ENCODE results near the gene TNKS1BP1. TPM values are rescaled to one million over a fixed set of nuclear protein-coding genes. Genes with fewer than 3 reads are reported as not detected.
A peak's percentile ranks its signal among the peaks of the same experiment; 100 is the strongest.

Gene TNKS1BP1
- total and polyA plus RNA-seq, 9 of the 15 experiments (the other 6 are each of a cell fraction or from before 2014, with no cell fraction given) = 1.1 to 47.2 (median 10.9) TPM

GRCh38 chr11:57345555-57346211 lies 20.9 kb upstream of the TNKS1BP1 start (continued):
- TF ChIP-seq REST (IDR thresholded peaks at IDR 0.05; ENCODE audit: borderline replicate concordance) (peak; percentile 32; the same call in 1 of the 2 replicates), REST (CRISPR knock-in tag; IDR thresholded peaks at IDR 0.05; ENCODE audit: low read depth) (no peak), HDAC1 (IDR thresholded peaks at IDR 0.05) (0 out of 4 replicates have a peak, but pooled peaks of 1 of the 2 experiments have one; percentile 29), BACH1 (tag; IDR thresholded peaks at IDR 0.05) (no peak), PHF8 (IDR thresholded peaks at IDR 0.05; ENCODE audit: borderline replicate concordance, low read length) (no peak), THAP12 (CRISPR knock-in tag; IDR thresholded peaks at IDR 0.05) (no peak), MAX (CRISPR knock-in tag; IDR thresholded peaks at IDR 0.05) (peak; percentile 58), ZNF551 (CRISPR knock-in tag; IDR thresholded peaks at IDR 0.05) (no peak), SMARCE1 (IDR thresholded peaks at IDR 0.05) (no peak), ARID3A (IDR thresholded peaks at IDR 0.05; ENCODE audit: borderline replicate concordance, low read depth, low read length) (no peak), USF1 (CRISPR knock-in tag; IDR thresholded peaks at IDR 0.05) (0 out of 2 replicates have a peak, but pooled peaks have one; percentile 39), SREBF2 (CRISPR knock-in tag; IDR thresholded peaks at IDR 0.05) (no peak), ELK3 (CRISPR knock-in tag; IDR thresholded peaks at IDR 0.05) (no peak)

Measured in K562 (cell line).